ENCODE results near the gene CALM1.

Gene CALM1

GRCh38 chr14:90443161-90444076 is 46.6 kb downstream of the CALM1 start:
- TF ChIP-seq TCF4 (CRISPR knock-in tag; IDR thresholded peaks at IDR 0.05; ENCODE audit: borderline replicate concordance) (peak; percentile 19; the same call in 1 of the 2 replicates), TOX (CRISPR knock-in tag; IDR thresholded peaks at IDR 0.05; ENCODE audit: borderline replicate concordance) (no peak), ZFP30 (CRISPR knock-in tag; IDR thresholded peaks at IDR 0.05) (no peak), ZNF70 (CRISPR knock-in tag; IDR thresholded peaks at IDR 0.05) (no peak)
- TF ChIP-seq, protein P1, sequence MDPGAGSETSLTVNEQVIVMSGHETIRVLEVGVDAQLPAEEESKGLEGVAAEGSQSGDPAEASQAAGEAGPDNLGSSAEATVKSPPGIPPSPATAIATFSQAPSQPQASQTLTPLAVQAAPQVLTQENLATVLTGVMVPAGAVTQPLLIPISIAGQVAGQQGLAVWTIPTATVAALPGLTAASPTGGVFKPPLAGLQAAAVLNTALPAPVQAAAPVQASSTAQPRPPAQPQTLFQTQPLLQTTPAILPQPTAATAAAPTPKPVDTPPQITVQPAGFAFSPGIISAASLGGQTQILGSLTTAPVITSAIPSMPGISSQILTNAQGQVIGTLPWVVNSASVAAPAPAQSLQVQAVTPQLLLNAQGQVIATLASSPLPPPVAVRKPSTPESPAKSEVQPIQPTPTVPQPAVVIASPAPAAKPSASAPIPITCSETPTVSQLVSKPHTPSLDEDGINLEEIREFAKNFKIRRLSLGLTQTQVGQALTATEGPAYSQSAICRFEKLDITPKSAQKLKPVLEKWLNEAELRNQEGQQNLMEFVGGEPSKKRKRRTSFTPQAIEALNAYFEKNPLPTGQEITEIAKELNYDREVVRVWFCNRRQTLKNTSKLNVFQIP (CRISPR knock-in tag; IDR thresholded peaks at IDR 0.05; ENCODE audit: borderline replicate concordance, low read depth), result no peak
- no peak; the same call in 2 of the 3 replicates for ATAC-seq

DNA sequence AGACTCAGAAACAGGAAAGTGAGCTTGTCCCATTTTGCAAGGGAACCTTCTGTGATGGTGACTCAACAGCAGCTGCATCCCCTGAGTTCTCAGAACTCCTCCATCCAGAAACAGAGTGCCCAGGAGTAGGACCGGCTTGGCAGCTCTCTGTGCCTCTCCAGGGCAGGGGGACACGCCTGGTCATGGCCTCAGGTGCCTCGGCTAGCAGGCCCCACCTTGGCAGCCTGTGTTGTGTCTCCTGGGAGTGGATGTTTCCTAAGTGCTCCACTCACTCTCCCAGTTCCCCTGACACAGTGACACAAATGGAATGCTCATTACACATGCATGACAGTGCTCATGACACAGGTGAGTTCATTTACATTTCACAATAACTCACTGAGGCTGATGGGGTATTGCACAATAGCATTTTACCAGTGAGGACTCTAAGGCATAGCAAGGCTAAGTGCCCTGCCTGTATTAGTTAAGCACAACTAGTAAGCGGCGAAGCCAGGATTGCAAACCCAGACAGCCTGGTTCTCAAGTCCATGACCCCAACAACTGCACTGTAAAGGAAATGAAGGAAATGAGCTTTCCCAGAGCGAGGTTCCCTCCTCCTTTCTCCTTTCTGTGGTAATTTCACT is 47.4 kb downstream of the CALM1 start:
- ATAC-seq, result no peak

GRCh38 chr14:90445011-90445410 is 48.2 kb downstream of the CALM1 start:
- no peak for ATAC-seq
- TF ChIP-seq, protein P1 (CRISPR knock-in tag; IDR thresholded peaks at IDR 0.05; ENCODE audit: borderline replicate concordance, low read depth), result no peak
- TF ChIP-seq ISL1 (CRISPR knock-in tag; IDR thresholded peaks at IDR 0.05) (no peak), ZFP30 (CRISPR knock-in tag; IDR thresholded peaks at IDR 0.05) (no peak), RARB (CRISPR knock-in tag; IDR thresholded peaks at IDR 0.05) (no peak), PATZ1 (CRISPR knock-in tag; IDR thresholded peaks at IDR 0.05; ENCODE audit: borderline replicate concordance) (no peak), CSDC2 (CRISPR knock-in tag; IDR thresholded peaks at IDR 0.05) (no peak), ZNF70 (CRISPR knock-in tag; IDR thresholded peaks at IDR 0.05) (no peak)

More for the DNA sequence above, 47.4 kb downstream of the CALM1 start:
- TF ChIP-seq TSHZ2 (CRISPR knock-in tag; IDR thresholded peaks at IDR 0.05), result no peak
- no peak for TF ChIP-seq SNAI2 (CRISPR knock-in tag; IDR thresholded peaks at IDR 0.05)
- TF ChIP-seq GLIS3 (CRISPR knock-in tag; IDR thresholded peaks at IDR 0.05), result no peak
- no peak for TF ChIP-seq TOX (CRISPR knock-in tag; IDR thresholded peaks at IDR 0.05; ENCODE audit: borderline replicate concordance)
- no peak for TF ChIP-seq CSDC2 (CRISPR knock-in tag; IDR thresholded peaks at IDR 0.05)
- no peak for TF ChIP-seq ZFP30 (CRISPR knock-in tag; IDR thresholded peaks at IDR 0.05)
- no peak for TF ChIP-seq ZC3H10 (CRISPR knock-in tag; IDR thresholded peaks at IDR 0.05)
- no peak for TF ChIP-seq PATZ1 (CRISPR knock-in tag; IDR thresholded peaks at IDR 0.05; ENCODE audit: borderline replicate concordance)
- TF ChIP-seq ZNF70 (CRISPR knock-in tag; IDR thresholded peaks at IDR 0.05), result no peak
- no peak for TF ChIP-seq CSRNP3 (CRISPR knock-in tag; IDR thresholded peaks at IDR 0.05)
